GM18519 (cell line): Measurements from ENCODE around the gene BAIAP2.

Experiments
- ATAC-seq: cut with Tn5 transposase; IDR thresholded peaks from one replicate; pipeline ENCODE4 v1.9.1; 2021; ENCODE audit warnings: mild to moderate bottlenecking, moderate library complexity; ENCODE audit not compliant: unreplicated experiment, low FRiP score

The BAIAP2 gene

DNA sequence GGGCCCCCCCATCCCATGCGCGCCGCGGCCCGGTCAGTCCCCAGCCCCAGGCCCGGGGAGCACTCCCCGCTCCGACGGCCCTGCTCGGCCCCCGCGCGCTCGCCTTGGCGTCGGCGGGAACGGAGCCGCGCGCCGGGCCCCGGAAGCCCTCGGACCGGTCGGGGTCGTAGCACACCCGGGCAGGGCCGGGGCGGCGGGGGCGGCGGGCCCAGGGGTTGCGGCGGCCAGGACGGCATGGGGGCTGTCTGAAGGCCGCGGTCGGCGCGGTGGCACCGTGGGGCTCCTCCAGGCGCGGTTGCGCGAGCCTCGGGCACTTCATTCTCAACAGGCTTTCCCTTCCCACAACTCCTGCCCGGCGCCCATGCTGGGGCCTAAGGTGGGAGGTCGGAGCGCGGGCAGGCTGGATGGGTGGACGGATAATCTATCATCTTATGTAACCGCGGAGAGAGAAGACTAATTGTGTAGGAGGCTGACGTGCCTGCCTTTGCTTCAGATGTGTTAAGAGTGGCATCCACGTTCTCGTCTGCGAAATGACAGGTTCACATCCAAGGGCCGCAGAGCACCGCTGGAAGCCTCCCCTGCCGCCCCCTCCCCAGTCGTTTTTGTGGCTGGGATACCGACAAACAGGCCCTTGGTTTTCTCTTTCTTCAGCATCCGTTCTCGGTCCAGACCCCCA is 708 bp downstream of the BAIAP2 start:
- no peak for ATAC-seq

DNA sequence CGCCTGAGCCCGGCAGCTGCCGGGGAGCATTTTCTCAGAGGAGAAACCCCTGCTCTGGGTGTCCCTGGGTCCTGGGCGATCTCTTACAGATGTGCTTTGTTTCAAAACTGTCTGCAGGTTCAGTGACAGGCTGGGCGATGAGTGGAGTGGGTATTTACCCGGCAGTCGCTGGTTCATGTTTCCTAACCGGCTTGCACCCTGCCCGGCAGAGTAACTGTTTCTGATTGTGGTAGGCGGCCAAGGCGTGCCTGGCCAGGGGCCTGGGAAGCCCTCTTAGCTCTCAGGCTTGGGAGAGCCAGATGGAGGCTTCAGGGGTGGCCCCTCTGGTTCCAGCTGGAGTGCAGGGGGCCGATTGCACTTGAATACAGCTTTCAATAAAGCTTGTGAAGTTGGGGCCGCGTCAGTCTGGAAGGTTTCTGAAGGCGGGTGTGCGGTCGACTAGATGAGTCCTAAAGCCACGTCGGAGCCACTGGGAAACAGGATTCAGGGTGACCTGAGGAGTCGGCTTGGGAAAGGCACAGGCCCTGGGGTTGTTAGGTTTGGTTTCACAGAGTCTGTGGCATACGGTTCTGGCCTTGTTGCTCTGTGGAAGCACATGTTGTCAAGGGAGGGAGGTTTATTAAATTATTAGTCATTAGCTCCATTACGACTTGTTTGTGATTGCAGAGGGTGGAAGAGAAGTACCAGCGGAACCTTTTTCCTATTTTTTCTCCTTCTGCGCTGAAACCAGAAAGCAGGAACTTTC is 1.4 kb downstream of the BAIAP2 start:
- no peak for ATAC-seq

- no peak for ATAC-seq
Observed at GRCh38 chr17:81037026-81037797, 2.3 kb downstream of the BAIAP2 start.

GRCh38 chr17:81037798-81038733 is 3.1 kb downstream of the BAIAP2 start:
- no peak for ATAC-seq

- no peak for ATAC-seq
Observed at GRCh38 chr17:81039096-81039495, 4.1 kb downstream of the BAIAP2 start.

GRCh38 chr17:81039854-81040758 is 5.2 kb downstream of the BAIAP2 start:
- ATAC-seq, result no peak

DNA sequence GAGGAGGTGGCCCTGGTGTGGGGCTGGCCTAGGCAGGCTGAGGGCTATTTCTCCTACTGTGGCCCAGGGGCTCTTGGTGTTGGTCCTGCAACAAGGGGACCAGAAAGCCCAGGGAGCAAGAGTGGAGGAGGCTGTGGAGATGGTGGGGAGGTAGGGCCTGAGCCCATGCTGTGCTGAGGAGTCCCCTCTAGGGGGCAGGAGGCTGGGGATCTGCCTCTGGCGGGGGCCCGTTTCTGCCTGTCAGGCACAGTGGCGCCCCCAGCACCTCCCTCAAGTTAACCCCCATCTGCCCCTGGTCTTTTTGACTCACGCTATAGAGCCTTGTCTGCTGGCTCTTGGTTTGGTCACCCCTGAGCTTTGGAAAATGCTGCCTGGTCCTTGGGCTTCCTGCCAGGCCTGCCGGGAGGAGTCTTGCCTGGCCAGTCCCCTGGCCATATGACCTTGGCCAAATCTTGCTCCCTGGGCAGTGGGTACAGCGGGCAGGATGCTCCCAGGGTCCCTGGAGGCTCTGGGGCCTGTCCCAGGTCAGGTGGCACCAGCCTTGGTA is 5.9 kb downstream of the BAIAP2 start:
- ATAC-seq, result no peak

DNA sequence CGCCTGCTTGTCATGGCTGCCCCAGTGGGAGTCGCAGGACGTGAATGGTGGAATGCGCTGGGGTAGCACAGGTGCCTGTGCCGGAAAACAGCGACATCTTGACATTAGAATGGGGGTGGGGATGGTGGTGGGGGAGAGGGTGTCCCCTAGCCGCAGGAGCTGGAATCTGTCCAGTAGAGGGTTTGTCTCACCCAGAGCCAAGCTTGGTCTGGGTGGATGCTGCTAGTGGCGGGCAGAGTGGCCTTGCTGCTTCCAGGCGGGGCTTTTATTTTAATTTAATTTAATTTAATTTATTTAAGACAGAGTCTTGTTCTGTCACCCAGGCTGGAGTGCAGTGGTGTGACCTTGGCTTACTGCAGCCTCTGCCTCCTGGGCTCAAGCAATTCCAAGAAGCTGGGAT is 7.7 kb downstream of the BAIAP2 start:
- no peak for ATAC-seq

GRCh38 chr17:81043319-81043724 is 8.4 kb downstream of the BAIAP2 start:
- ATAC-seq, result no peak

- no peak for ATAC-seq
Observed at GRCh38 chr17:81043725-81044427, 8.9 kb downstream of the BAIAP2 start.

DNA sequence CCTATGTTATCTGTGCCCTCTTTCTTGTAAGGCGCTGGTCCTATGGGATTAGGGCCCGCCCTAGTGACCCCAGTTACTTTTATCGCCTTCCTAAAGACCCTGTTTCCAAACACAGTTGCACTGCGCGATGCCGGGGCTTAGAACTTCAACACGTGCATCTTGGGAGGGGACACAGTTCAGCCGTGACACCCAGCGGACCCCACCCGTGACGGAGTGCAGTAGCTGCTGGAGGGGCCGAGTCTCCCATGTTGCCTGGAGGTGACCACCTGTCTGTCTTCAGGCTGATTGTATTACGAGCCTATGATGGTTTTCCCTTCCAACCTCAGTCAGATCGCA is 9.4 kb downstream of the BAIAP2 start:
- no peak for ATAC-seq

DNA sequence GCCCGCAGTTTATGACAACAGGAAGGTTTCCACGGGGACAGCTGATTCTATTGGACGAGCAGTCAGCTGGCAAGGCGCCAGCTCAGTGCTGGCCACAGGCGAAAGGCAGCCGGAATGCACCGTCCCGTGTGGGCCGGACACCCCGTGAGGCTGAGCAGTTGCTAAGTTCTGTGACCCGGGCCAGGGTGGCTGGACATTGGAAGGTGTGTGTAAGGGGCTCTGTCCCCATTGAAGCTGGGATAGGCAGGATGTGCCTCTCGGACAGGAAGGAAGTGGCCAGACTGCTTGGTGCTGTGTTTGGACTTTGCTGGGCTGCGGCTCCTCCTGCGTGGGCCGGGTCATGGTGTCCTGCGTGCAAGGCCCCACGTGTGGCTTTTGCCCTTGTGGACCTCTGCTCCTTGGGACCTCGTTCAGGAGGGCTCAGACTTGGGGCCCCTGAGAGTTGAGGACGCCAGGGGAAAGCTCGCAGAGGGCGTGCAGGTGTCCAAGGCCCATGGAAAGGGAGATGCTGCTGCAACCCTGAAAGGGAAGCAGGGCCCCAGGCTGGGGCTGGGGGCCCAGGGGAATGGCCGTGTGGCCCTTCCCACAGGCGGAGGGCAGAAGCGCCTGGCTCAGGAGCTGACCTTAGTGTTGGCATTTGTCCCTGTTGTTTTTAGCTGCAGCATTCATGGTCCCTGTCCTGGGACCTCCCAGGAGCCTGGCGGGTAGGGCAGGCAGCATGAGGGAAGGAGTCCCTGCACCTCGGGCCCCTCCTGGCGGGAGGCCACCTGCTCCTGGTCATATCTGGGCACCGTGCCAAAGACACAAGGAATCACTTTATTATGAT is 10.0 kb downstream of the BAIAP2 start:
- no peak for ATAC-seq

- ATAC-seq, result no peak
Observed at GRCh38 chr17:81045590-81046095, 10.7 kb downstream of the BAIAP2 start.

GRCh38 chr17:81046132-81046769 is 11.3 kb downstream of the BAIAP2 start:
- no peak for ATAC-seq

- ATAC-seq, result no peak
Observed at GRCh38 chr17:81046770-81047359, 11.9 kb downstream of the BAIAP2 start.

DNA sequence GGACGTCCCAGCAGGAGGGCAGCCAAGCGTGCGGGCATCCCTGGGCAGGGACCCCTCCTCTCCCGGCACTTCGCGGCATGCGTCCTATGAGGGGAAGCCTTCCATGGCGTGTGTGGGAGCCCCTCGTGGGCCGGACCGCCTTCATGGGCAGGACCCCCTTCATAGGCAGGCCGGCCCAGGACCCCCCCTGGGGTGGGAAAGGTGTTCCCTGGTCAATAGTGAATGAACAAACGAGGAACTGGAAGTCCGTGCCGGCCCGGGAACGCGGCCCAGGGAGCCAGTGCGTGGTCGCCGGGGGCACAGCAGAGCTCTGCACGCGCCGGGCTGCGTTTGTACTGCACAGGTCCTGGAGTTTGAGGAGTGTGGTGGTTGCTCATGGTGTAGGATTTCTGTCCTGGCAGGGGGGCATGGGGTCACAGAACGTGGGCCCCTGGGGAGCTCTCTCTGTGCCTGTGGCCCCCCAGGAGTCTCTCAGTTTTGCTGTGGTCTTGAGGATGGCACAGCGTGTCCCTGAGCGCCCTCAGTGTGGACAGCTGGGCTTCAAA is 13.9 kb downstream of the BAIAP2 start:
- ATAC-seq, result no peak
